Neural cell (in vitro differentiated cells): ENCODE measurements around the gene NDUFAF2.

ENCODE experiments used
- EZH2 ChIP-seq: fragments of 200-600, 300-800 bp; shearing (Covaris generic), sonication (generic); IDR thresholded peaks from 2 replicates; pipeline ENCODE4 v1.6.1; 2014; ENCODE audit warnings: antibody characterized with exemption, low read length, borderline replicate concordance, mild to moderate bottlenecking; ENCODE audit not compliant: insufficient read depth, poor library complexity, severe bottlenecking
- POLR2AphosphoS5 ChIP-seq: IDR thresholded peaks from 2 replicates; pipeline ENCODE4 v1.6.1; 2012
- SMC3 ChIP-seq: fragments of 450-650 bp; conservative IDR thresholded peaks from 2 replicates; pipeline ENCODE4 v1.6.1; 2014; ENCODE audit warnings: antibody characterized with exemption, mild to moderate bottlenecking, moderate library complexity; ENCODE audit not compliant: poor library complexity
- TF ChIP-seq, protein P1 (sequence below): fragments of 450-650 bp; IDR thresholded peaks from 2 replicates; pipeline ENCODE4 v1.5.1; 2014; ENCODE audit warnings: antibody characterized with exemption, mild to moderate bottlenecking, moderate library complexity; ENCODE audit not compliant: poor library complexity, severe bottlenecking

DNA sequence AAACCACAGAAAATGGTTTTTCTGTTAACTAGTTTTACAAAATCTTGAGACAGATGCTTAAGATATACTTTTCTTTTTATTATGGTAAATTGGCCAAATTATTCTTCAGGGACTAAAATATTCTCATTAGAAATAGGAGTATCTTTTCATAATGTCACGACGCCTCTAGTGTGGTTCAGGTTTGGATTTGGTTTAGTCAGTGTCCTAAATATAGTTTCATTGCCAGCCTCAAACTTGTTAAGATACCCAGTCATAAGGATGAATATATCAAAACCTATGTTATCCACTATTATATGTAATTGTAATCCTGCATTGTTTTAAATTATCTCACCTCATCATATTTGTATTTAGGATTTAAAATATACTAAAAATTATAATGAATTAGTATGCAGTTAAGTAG is 13.7 kb downstream of the NDUFAF2 start:
- TF ChIP-seq, protein P1, sequence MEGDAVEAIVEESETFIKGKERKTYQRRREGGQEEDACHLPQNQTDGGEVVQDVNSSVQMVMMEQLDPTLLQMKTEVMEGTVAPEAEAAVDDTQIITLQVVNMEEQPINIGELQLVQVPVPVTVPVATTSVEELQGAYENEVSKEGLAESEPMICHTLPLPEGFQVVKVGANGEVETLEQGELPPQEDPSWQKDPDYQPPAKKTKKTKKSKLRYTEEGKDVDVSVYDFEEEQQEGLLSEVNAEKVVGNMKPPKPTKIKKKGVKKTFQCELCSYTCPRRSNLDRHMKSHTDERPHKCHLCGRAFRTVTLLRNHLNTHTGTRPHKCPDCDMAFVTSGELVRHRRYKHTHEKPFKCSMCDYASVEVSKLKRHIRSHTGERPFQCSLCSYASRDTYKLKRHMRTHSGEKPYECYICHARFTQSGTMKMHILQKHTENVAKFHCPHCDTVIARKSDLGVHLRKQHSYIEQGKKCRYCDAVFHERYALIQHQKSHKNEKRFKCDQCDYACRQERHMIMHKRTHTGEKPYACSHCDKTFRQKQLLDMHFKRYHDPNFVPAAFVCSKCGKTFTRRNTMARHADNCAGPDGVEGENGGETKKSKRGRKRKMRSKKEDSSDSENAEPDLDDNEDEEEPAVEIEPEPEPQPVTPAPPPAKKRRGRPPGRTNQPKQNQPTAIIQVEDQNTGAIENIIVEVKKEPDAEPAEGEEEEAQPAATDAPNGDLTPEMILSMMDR: no peak
- no peak for TF ChIP-seq POLR2AphosphoS5
- TF ChIP-seq EZH2: no peak
- TF ChIP-seq SMC3: no peak
